RWPE2 (cell line): ENCODE measurements around the gene CPO.

ENCODE experiments used
- ATAC-seq: fragments of 200-7000 bp; cut with Tn5 transposase; 3 replicates; pipeline ENCODE4 v1.9.1; 2021; ENCODE audit warnings: low read depth
- DNase-seq: peaks from one replicate; pipeline ENCODE4 v3.0.0-alpha.2; 2020; ENCODE audit warnings: low spot score
- H3K27ac ChIP-seq: fragments of 450-650 bp; 2 replicates; pipeline ENCODE4 v1.5.1; 2017; ENCODE audit warnings: mild to moderate bottlenecking; ENCODE audit not compliant: poor library complexity, severe bottlenecking
- H3K27me3 ChIP-seq: fragments of 250-450 bp; sonication (Bioruptor Pico); 2 replicates; pipeline ENCODE4 v1.5.1; 2021; ENCODE audit warnings: mild to moderate bottlenecking, moderate library complexity; ENCODE audit not compliant: insufficient read depth, poor library complexity, severe bottlenecking
- H3K36me3 ChIP-seq: fragments of 250-450 bp; sonication (Bioruptor Pico); 2 replicates; pipeline ENCODE4 v1.5.1; 2020; ENCODE audit warnings: low read depth, mild to moderate bottlenecking, moderate library complexity
- H3K4me1 ChIP-seq: fragments of 250-450 bp; sonication (Bioruptor Pico); 2 replicates; pipeline ENCODE4 v1.5.1; 2021; ENCODE audit warnings: mild to moderate bottlenecking, moderate library complexity; ENCODE audit not compliant: insufficient read depth, poor library complexity, severe bottlenecking
- H3K4me3 ChIP-seq: fragments of 250-450 bp; sonication (Bioruptor Pico); 2 replicates; pipeline ENCODE4 v1.5.1; 2021; ENCODE audit warnings: mild to moderate bottlenecking, moderate library complexity; ENCODE audit not compliant: severe bottlenecking
- H3K9me3 ChIP-seq: fragments of 250-450 bp; sonication (Bioruptor Pico); 2 replicates; pipeline ENCODE4 v1.5.1; 2021; ENCODE audit warnings: mild to moderate bottlenecking, moderate library complexity; ENCODE audit not compliant: severe bottlenecking
- CTCF ChIP-seq: fragments of 450-650 bp; IDR thresholded peaks from one replicate; pipeline ENCODE4 v1.5.1; 2017; ENCODE audit warnings: mild to moderate bottlenecking, moderate library complexity; ENCODE audit not compliant: poor library complexity, severe bottlenecking

The CPO gene

GRCh38 chr2:206970589-206971360, 31.5 kb downstream of the CPO start:
- no peaks in the 10 kb centered on the region for H3K36me3 ChIP-seq
- DNase-seq: no peak
- no peaks in the 10 kb centered on the region for H3K27me3 ChIP-seq
- ATAC-seq: no peak
- no peak overlapping the region for H3K4me3 ChIP-seq
- peaks cover 6% of the 10 kb centered on the region for H3K4me1 ChIP-seq
- no peak for TF ChIP-seq CTCF
- no peak overlapping the region for H3K27ac ChIP-seq
- H3K9me3 ChIP-seq: no peaks in the 10 kb centered on the region

GRCh38 chr2:206971805-206972204, 32.5 kb downstream of the CPO start:
- Histone ChIP-seq H3K4me1 (peaks cover 6% of the 10 kb centered on the region), H3K36me3 (no peaks in the 10 kb centered on the region), H3K27me3 (no peaks in the 10 kb centered on the region), H3K9me3 (no peaks in the 10 kb centered on the region), H3K4me3 (no peak overlapping the region), H3K27ac (no peak overlapping the region)
- TF ChIP-seq CTCF: no peak
- ATAC-seq: no peak
- DNase-seq: no peak

GRCh38 chr2:206974551-206974950, 35.2 kb downstream of the CPO start:
- Histone ChIP-seq H3K27ac (no peak overlapping the region), H3K9me3 (no peaks in the 10 kb centered on the region)

GRCh38 chr2:206978746-206979145, 39.4 kb downstream of the CPO start:
- H3K4me3 ChIP-seq: no peak overlapping the region
- H3K4me1 ChIP-seq: peaks cover 9% of the 10 kb centered on the region
- DNase-seq: no peak
- no peak for TF ChIP-seq CTCF
- no peak for ATAC-seq
- H3K27ac ChIP-seq: no peak overlapping the region
- H3K9me3 ChIP-seq: no peaks in the 10 kb centered on the region
- H3K36me3 ChIP-seq: no peaks in the 10 kb centered on the region
- no peaks in the 10 kb centered on the region for H3K27me3 ChIP-seq

More at GRCh38 chr2:206974551-206974950, 35.2 kb downstream of the CPO start:
- H3K36me3 ChIP-seq: no peaks in the 10 kb centered on the region
- no peak for DNase-seq
- H3K27me3 ChIP-seq: no peaks in the 10 kb centered on the region
- H3K4me3 ChIP-seq: no peak overlapping the region
- TF ChIP-seq CTCF: no peak
- ATAC-seq: no peak
- no peaks in the 10 kb centered on the region for H3K4me1 ChIP-seq

GRCh38 chr2:206979365-206979764, 40.0 kb downstream of the CPO start:
- DNase-seq (no peak), ATAC-seq (no peak)
- H3K36me3 ChIP-seq: no peaks in the 10 kb centered on the region
- no peak overlapping the region for H3K4me3 ChIP-seq
- H3K9me3 ChIP-seq: no peaks in the 10 kb centered on the region
- H3K27me3 ChIP-seq: no peaks in the 10 kb centered on the region
- TF ChIP-seq CTCF: no peak
- H3K27ac ChIP-seq: no peak overlapping the region
- peaks cover 15% of the 10 kb centered on the region for H3K4me1 ChIP-seq
